ENCODE data around the gene CFAP52.

The CFAP52 gene

GRCh38 chr17:9636501-9636900 is 60.1 kb downstream of the CFAP52 start:
- no peak for TF ChIP-seq TAF1 (IDR thresholded peaks at IDR 0.05; ENCODE audit: borderline replicate concordance, insufficient read depth, low read length)
- no peak for TF ChIP-seq FOXP2 (optimal IDR thresholded peaks at IDR 0.05; ENCODE audit: borderline replicate concordance, extremely low read depth, extremely low read length, insufficient read depth)

GRCh38 chr17:9643611-9644010 is 67.2 kb downstream of the CFAP52 start:
- TF ChIP-seq FOXP2 (optimal IDR thresholded peaks at IDR 0.05; ENCODE audit: borderline replicate concordance, extremely low read depth, extremely low read length, insufficient read depth) (no peak), REST (IDR thresholded peaks at IDR 0.05; ENCODE audit: insufficient read depth in 1 of 2, low read depth in 2 of 2, low read length in 2 of 2) (no peak), SIN3A (IDR thresholded peaks at IDR 0.05; ENCODE audit: borderline replicate concordance, insufficient read depth, low read length) (no peak), TAF1 (IDR thresholded peaks at IDR 0.05; ENCODE audit: borderline replicate concordance, insufficient read depth, low read length) (no peak), POLR2AphosphoS5 (IDR thresholded peaks at IDR 0.05; ENCODE audit: low read depth, low read length) (no peak)

- no peak for TF ChIP-seq POLR2AphosphoS5 (IDR thresholded peaks at IDR 0.05; ENCODE audit: low read depth, low read length)
- TF ChIP-seq FOXP2 (optimal IDR thresholded peaks at IDR 0.05; ENCODE audit: borderline replicate concordance, extremely low read depth, extremely low read length, insufficient read depth) = no peak
- no peak for TF ChIP-seq REST (IDR thresholded peaks at IDR 0.05; ENCODE audit: insufficient read depth in 1 of 2, low read depth in 2 of 2, low read length in 2 of 2)
- TF ChIP-seq SIN3A (IDR thresholded peaks at IDR 0.05; ENCODE audit: borderline replicate concordance, insufficient read depth, low read length) = no peak
- no peak for TF ChIP-seq TAF1 (IDR thresholded peaks at IDR 0.05; ENCODE audit: borderline replicate concordance, insufficient read depth, low read length)
These were observed 68.7 kb downstream of the CFAP52 start, which contains the start of gene USP43 for GRCh38 chr17:9644910-9645751. USP43 (plus strand) TSS chr17:9645517; CDS start chr17:9645633, 116 bp downstream.

GRCh38 chr17:9645851-9646545 is 69.6 kb downstream of the CFAP52 start:
- TF ChIP-seq FOXP2 (optimal IDR thresholded peaks at IDR 0.05; ENCODE audit: borderline replicate concordance, extremely low read depth, extremely low read length, insufficient read depth) = no peak
- no peak for TF ChIP-seq POLR2AphosphoS5 (IDR thresholded peaks at IDR 0.05; ENCODE audit: low read depth, low read length)
- TF ChIP-seq SIN3A (IDR thresholded peaks at IDR 0.05; ENCODE audit: borderline replicate concordance, insufficient read depth, low read length) = no peak
- no peak for TF ChIP-seq TAF1 (IDR thresholded peaks at IDR 0.05; ENCODE audit: borderline replicate concordance, insufficient read depth, low read length)
- no peak for TF ChIP-seq REST (IDR thresholded peaks at IDR 0.05; ENCODE audit: insufficient read depth in 1 of 2, low read depth in 2 of 2, low read length in 2 of 2)

GRCh38 chr17:9646546-9646885 is 70.1 kb downstream of the CFAP52 start:
- TF ChIP-seq POLR2AphosphoS5 (IDR thresholded peaks at IDR 0.05; ENCODE audit: low read depth, low read length) (no peak), REST (IDR thresholded peaks at IDR 0.05; ENCODE audit: insufficient read depth in 1 of 2, low read depth in 2 of 2, low read length in 2 of 2) (no peak), SIN3A (IDR thresholded peaks at IDR 0.05; ENCODE audit: borderline replicate concordance, insufficient read depth, low read length) (no peak), FOXP2 (optimal IDR thresholded peaks at IDR 0.05; ENCODE audit: borderline replicate concordance, extremely low read depth, extremely low read length, insufficient read depth) (no peak), TAF1 (IDR thresholded peaks at IDR 0.05; ENCODE audit: borderline replicate concordance, insufficient read depth, low read length) (no peak)

Data from PFSK-1 (cell line).